HG02970 (cell line): Measurements from ENCODE around the gene PCYT1A.
"Not testable (repeated sequence)": the region's sequence is repeated elsewhere in the genome, so short reads cannot be mapped to it uniquely, and the experiment has no call there.

Experiments
- ATAC-seq: cut with Tn5 transposase; IDR thresholded peaks from one replicate; pipeline ENCODE4 v1.9.1; 2021; ENCODE audit warnings: mild to moderate bottlenecking, moderate library complexity, moderate number of reproducible peaks; ENCODE audit not compliant: unreplicated experiment, low FRiP score

PCYT1A gene

DNA sequence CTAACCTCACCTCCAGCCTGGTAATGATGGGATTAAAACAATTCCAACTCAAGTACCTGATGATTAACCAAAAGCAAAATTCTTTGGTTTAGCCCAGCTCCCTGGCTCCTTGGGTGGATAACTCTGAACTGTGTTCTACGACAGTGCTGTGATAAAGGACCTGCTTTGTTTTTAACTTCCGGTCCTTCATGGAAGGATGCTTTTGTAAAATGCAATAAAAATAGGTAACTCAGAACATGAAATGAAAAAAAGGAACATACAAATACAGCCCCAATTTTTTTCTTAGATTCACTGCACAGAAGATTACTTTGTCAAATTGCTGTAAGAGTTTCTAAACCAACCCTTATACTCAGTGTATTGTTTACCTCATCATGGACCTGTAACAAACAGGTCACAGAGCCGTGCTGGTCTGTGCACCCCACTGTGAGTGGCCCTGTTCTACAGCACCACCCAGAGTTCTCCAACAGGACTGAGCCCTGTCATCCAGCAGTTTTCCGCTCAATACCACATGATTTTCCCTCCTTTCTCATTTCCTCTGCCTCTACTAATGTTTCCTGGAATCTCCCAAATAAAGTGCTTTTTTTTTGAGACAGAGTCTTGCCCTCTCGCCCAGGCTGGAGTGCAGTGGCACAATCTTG lies 4.9 kb upstream of the PCYT1A start:
- ATAC-seq, result no peak

DNA sequence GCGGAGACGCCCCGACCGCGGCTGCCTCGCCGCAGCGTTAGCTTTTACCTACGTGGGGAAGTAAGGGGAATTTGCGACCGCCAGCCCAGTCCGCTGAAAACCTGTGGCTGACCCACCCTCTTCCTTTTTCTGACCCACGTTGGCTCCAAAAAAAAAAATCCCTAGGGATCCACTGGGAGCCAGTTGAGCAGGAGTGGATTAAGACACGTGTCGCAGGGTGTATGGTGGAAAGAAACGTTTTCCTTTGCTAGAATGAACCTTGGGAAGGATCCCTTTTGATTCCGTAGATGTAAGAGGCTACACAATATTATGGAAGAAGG lies 575 bp upstream of the PCYT1A start:
- ATAC-seq, result no peak

DNA sequence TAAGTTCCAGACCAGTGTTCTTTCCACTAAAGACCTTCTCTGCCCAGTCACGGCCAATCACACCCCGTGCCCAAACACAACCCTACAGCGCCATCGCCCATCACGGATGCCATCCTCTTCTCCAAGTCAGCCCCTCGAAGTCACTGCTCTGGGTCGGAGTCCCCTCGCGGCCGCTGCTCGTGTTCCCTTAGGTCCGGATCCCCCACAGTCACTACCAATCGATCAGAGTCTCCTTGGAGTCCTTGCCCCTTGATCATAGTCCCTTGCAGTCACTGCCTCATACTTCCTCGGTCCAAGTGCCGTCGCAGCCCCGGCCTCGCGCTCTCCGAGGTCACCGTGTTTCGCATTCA lies 461 bp downstream of the PCYT1A start:
- no peak for ATAC-seq

GRCh38 chr3:196284396-196284795 lies 3.1 kb downstream of the PCYT1A start:
- no peak for ATAC-seq

DNA sequence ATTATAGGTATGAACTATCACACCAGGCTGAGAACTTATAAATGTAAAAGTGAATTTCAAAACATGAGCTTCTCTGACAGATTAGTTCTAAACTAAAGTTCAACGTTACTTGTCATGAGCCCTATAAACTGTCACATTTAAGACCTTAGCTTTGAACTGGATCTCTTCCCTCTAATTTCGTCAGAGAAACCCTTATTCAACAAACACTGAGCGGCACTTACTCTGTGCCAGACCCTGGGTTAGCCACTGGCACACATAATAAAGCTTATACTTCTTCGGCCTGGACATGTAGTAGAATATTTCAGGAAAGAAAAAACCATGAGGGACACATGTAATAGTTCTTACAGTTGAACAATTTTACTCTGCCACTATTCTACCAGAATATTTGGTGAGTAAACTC lies 5.6 kb downstream of the PCYT1A start:
- no peak for ATAC-seq

GRCh38 chr3:196280689-196281440 lies 6.7 kb downstream of the PCYT1A start:
- ATAC-seq, result no peak

DNA sequence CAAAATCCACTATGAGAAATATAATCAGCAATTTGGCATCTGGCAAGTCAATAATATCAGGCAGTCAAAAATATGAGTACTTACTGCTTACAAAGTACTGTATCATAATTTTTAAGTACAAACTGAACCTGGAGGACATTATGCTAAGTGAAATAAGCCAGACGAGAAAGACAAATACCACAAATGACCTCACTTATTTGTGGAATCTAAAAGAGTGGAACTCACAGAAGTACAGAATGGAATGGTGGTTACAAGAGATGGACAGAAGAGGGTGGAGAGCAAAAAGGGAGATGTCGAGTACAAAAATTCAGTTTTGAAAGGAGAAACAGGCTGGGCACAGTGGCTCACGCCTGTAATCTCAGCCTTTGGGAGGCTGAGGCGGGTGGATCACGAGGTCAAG lies 12.4 kb downstream of the PCYT1A start:
- ATAC-seq, result no peak

GRCh38 chr3:196274585-196274984 lies 12.9 kb downstream of the PCYT1A start:
- peak; percentile 60 for ATAC-seq

DNA sequence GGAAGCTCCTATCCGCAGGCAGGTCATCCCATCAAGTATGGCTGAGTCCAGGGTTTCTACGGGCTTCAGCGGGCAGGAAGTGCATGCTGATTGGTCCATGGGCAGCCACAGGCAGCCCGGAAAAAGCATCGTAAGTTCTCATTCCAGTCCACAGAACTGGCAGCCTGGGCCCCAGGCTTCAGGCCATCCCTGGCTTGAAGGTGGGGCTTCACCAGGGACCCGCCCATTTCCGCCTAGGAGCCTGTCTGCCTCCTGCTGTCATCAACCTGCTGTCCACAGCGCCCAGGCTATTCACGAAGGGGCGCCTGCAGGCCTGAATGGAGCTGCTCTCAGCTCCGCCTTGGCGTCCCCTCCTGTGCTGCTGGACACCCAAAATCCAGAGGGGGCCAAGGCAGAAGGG lies 13.9 kb downstream of the PCYT1A start:
- ATAC-seq, result no peak

DNA sequence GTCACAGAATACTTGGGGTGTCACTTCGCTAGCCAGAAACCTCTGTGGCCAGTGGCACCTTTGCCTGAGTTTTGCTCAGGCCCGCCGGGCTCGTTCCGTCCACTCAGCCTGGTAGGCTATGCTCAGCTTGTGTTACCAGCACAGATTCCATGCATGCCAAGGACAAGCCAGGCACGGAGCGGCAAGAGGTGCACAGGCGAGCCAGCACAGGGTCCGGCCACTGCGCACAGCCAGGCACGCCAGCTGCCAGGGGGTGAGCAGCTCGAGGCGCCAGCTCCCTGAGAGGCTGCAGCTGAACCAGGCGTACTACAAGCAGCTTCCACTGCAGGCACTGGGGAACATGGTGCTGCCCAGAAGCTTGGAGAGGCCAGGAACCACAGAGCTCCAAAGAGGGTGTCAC lies 14.7 kb downstream of the PCYT1A start:
- no peak for ATAC-seq

DNA sequence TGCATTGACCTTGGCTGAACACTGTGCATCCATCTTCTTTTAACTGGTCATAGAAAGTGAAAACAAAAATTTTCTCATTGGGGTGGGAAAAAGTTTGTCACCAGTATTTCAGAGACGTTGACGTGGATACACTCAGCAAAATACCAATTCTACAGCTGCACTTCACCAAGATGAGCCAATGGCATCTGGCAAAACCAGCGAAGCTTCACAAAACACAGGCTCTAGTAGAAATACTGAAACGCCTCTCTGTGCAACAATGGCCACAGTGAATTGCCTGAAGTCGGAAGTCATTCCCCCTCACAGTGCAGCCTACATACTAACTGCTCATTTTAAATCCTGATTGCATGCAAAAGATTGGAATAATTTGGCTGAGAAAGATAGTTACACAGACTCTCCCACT lies 17.0 kb downstream of the PCYT1A start:
- no peak for ATAC-seq

- no peak for ATAC-seq
Measured at GRCh38 chr3:196268284-196269163, 19.0 kb downstream of the PCYT1A start.

DNA sequence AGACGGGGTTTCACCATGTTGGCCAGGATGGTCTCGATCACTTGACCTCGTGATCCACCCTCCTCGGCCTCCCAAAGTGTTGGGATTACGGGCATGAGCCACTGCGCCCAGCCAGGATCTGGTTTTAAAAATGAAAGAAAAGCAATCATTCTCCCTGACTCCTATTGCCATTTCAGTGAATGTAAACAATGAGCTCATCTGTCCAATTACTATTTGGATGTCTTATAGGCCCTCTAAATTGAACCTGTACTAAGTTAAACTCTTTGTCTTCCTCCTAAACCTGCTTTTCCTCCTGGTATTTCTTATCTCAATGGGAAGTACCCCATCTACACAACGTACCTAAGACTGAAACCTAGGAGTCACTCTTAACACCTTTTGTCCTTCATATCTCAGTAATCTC lies 23.7 kb downstream of the PCYT1A start:
- no peak for ATAC-seq

- ATAC-seq, result no peak
Measured at GRCh38 chr3:196260784-196261183, 26.7 kb downstream of the PCYT1A start.

DNA sequence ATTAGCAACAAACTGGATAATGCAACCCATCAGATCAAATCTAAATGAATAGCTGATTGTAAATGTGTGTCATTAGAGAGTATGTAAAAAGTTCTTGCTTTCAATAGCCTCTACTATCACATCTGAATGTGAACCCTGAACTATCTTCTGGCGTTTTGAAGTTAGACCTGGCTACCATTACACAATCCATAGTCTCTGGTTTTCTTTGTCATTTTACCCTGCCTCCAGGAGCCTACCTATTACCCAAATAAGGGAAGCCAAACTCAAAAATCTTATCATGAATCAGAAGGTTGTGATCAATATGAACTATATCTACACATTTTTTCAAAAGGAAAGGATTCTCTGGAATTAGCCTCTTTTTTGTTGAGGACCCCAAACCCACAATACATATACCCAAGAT lies 31.8 kb downstream of the PCYT1A start:
- no peak for ATAC-seq

DNA sequence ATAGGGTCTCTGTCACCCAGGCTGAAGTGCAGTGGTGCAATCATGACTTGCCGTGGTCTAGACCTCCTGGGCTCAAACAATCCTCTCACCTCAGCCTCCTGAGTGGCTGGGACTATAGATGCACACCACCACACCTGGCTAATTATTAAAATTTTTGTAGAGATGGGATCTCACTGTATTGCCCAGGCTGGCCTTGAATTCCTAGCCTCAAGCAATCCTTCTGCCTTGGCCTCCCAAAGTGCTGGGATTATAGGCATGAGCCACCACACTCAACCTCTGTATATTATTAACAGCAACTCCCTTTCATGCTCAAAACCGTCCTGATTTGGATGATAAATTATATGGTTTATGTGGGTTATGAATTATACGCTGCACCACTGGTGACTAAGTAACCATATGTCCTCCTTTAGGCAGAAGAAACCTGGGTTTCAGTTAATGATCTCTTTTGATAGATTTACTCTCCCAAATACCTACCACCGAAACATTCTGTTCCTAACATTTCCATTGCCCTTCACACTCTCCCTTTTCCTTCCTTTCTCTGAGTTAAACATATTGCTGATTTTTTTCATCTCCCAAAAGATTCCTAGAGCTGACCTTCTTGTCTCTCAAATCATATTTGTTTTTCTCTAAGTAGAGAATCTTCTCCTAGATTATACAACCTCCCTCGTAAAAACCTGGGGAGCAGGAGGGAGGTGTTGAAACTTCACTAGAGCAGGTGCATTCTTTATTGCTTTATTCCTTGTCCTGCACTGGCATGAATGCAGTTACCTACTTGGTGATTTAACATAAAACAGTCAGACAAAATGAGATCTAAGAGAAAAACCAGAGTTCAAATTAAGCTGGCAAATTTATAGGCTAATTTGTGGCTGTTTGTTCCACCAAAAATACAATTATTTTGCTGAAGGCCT lies 32.9 kb downstream of the PCYT1A start:
- no peak for ATAC-seq

DNA sequence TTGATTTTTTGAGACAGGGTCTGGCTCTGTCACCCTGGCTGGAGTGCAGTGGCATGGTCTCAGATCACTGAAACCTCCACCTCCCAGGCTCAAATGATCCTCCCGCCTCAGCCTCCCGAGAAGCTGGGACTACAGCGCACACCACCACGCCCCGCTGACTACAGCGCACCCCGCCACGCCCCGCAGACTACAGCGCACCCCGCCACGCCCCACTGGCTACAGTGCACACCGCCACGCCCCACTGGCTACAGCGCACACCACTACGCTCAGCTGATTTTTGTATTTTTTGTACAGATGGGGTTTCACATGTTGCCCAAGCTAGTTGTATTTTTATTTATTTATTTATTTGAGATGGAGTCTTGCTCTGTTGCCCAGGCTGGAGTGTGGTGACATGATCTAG lies 35.6 kb downstream of the PCYT1A start:
- no peak for ATAC-seq

DNA sequence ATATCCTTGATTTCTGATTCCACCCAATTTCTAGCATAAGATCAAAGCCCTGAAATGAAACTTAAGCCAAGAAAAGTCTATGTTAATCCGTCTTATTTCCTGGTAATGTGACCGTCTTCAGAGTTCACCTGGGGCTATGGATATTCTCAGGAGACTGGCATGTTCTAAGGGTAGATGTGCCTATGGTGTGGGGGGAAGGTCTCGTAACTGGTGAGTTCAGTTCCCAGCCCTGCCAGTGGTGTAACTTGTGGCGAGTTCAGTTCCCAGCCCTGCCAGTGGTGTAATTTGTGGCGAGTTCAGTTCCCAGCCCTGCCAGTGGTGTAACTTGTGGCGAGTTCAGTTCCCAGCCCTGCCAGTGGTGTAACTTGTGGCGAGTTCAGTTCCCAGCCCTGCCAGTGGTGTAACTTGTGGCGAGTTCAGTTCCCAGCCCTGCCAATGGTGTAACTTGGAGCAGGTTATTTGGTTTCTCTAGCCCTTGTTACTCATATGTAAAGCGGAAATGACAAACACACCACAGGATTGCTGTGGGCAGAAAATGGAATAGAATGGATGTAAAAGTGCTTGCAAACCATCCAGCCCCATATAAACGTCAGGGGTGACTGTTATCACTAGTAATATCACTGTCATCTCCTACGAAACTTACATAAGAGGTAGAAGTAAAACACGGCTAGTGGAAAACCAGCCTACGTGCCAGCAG lies 40.8 kb downstream of the PCYT1A start:
- ATAC-seq, result no peak

DNA sequence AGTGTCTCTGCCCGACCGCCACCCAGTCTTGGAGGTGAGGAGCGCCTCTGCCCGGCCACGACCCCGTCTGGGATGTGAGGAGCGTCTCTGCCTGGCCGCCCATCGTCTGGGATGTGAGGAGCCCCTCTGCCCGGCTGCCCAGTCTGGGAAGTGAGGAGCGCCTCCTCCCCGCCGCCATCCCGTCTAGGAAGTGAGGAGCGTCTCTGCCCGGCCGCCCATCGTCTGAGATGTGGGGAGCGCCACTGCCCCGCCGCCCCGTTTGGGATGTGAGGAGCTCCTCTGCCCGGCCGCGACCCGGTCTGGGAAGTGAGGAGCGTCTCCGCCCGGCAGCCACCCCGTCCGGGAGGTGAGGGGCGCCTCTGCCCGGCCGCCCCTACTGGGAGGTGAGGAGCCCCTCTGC lies 43.4 kb downstream of the PCYT1A start:
- not testable (repeated sequence) for ATAC-seq

GRCh38 chr3:196241704-196242103 lies 45.8 kb downstream of the PCYT1A start:
- no peak for ATAC-seq
